GM10248 (cell line): ENCODE data around the gene XRN1.

Experiments used
- CTCF ChIA-PET: fragments of 300-600 bp; sonication (Branson Sonifier 250); formaldehyde crosslinking; extraction: SDS; loops from one replicate; lab custom pipeline; 2021; ENCODE audit warnings: antibody characterized with exemption; lab: Yijun Ruan, JAX
- POLR2A ChIA-PET: fragments of 350-650 bp; sonication (Branson Sonifier 250); formaldehyde crosslinking; extraction: SDS; loops from one replicate; lab custom pipeline; 2020; ENCODE audit warnings: antibody characterized with exemption; lab: Yijun Ruan, JAX
- DNase-seq: peaks from one replicate; pipeline ENCODE4 v3.0.0; 2012; ENCODE audit errors: extremely low spot score
- CTCF ChIP-seq: IDR thresholded peaks from 2 replicates; pipeline ENCODE4 v1.5.1; 2012; ENCODE audit warnings: mild to moderate bottlenecking, low read depth; ENCODE audit errors: extremely low read depth, missing control alignments, control extremely low read depth

XRN1 gene

GRCh38 chr3:142436951-142437585 lies 10.8 kb downstream of the XRN1 start:
- POLR2A ChIA-PET: no interaction called here
- no peak for TF ChIP-seq CTCF
- CTCF ChIA-PET: no interaction called here
- no peak for DNase-seq

GRCh38 chr3:142434503-142434902 lies 13.3 kb downstream of the XRN1 start:
- POLR2A ChIA-PET: no interaction called here
- CTCF ChIA-PET: no interaction called here
- no peak for TF ChIP-seq CTCF
- DNase-seq: no peak

GRCh38 chr3:142433110-142433509 lies 14.7 kb downstream of the XRN1 start:
- CTCF ChIA-PET: no interaction called here
- POLR2A ChIA-PET: no interaction called here
- DNase-seq: no peak
- TF ChIP-seq CTCF: no peak

- POLR2A ChIA-PET: no interaction called here
- no peak for DNase-seq
- CTCF ChIA-PET: interaction anchor here (1.3 kb wide), 1 partner anchor 63 kb away, joined by 3 read pairs; no protein-coding TSS in a partner anchor
- TF ChIP-seq CTCF: no peak
Observed at GRCh38 chr3:142429582-142429981, 18.3 kb downstream of the XRN1 start.

GRCh38 chr3:142424754-142425153 lies 23.1 kb downstream of the XRN1 start:
- DNase-seq: no peak
- no peak for TF ChIP-seq CTCF
- CTCF ChIA-PET: interaction anchor here (0.9 to 1.8 kb wide), 2 partner anchors 13 to 512 kb away, joined by 3 to 4 read pairs; no protein-coding TSS in a partner anchor
- POLR2A ChIA-PET: no interaction called here

- ChIA-PET CTCF (no interaction called here), POLR2A (interaction anchor here (1.0 kb wide), 1 partner anchor 20 kb away, joined by 3 read pairs; no protein-coding TSS in a partner anchor)
- TF ChIP-seq CTCF: no peak
- DNase-seq: no peak
Observed at GRCh38 chr3:142418926-142419592, 28.8 kb downstream of the XRN1 start.
